ENCODE measurements around the gene NCKIPSD. TPM values are rescaled to one million over a fixed set of nuclear protein-coding genes. Genes with fewer than 3 reads are reported as not detected.

The NCKIPSD gene
- total and polyA plus RNA-seq, 7 experiments from 2014 or later = 8.6 to 42.1 (median 20.3) TPM

- Mint-ChIP-seq H3K4me1 (peaks cover 4 to 31% (median 22%) of the 10 kb centered on the region in 7 donors), H3K27me3 (no peaks in the 10 kb centered on the region), H3K36me3 (peaks cover 0 to 9% (median 0%) of the 10 kb centered on the region in 5 donors), H3K9me3 (no peaks in the 10 kb centered on the region), H3K27ac (peak overlapping the region in 3 of 9 donors; percentile 20 to 45 (median 38)), H3K4me3 (peak overlapping the region; percentile 79 to 92 (median 88))
- ChIA-PET POLR2A (interaction anchor here (0.6 to 3.0 kb wide), 6 partner anchors 12 to 234 kb away, joined by 3 to 9 read pairs (median 6); partner anchors contain the start of genes CELSR3, PFKFB4 and UQCRC1), CTCF (interaction anchor here (0.6 to 2.4 kb wide), 6 partner anchors 22 to 199 kb away, joined by 3 to 7 read pairs (median 4); no protein-coding TSS in a partner anchor)
- H3K4me3 ChIP-seq (ENCODE audit: low read length) = peak overlapping the region; percentile 76
- peaks cover 0 to 5% (median 0%) of the 10 kb centered on the region in 3 experiments for H3K36me3 ChIP-seq (ENCODE audit: control insufficient read depth in 2 of 3, insufficient read depth in 3 of 3, low read length in 3 of 3)
- H3K27me3 ChIP-seq (ENCODE audit: control insufficient read depth in 2 of 2, insufficient read depth in 2 of 2, low read length in 2 of 2) = no peaks in the 10 kb centered on the region
- H3K4me1 ChIP-seq (ENCODE audit: control insufficient read depth in 2 of 2, insufficient read depth in 2 of 2, low read length in 2 of 2) = peaks cover 0 to 11% of the 10 kb centered on the region in 2 donors
- H3K9me3 ChIP-seq (ENCODE audit: control insufficient read depth in 2 of 3, low read length in 3 of 3) = no peaks in the 10 kb centered on the region
- peak overlapping the region; percentile 70 for H3K27ac ChIP-seq (ENCODE audit: low read depth, low read length)
- DNase-seq (peak in 3 of 9 donors; percentile 10 to 66 (median 28)), ATAC-seq (peak; percentile 19)
- intact Hi-C loops (cut with micrococcal nuclease) = loop anchor here (1.0 to 10.0 kb wide), 13 partner anchors 22 to 708 kb away; partner anchors contain the start of genes NME6 (in 2 of the 2), QRICH1 (in 2 of the 2), UQCRC1 (in 2 of the 2) and CDC25A (in 1 of the 2)
Observed at GRCh38 chr3:48634661-48635221, 51.0 kb downstream of the NCKIPSD start.

GRCh38 chr3:48633743-48634142, 52.0 kb downstream of the NCKIPSD start:
- POLR2A ChIA-PET = interaction anchor here (1.3 to 2.0 kb wide), 2 partner anchors 23 to 77 kb away, joined by 3 to 5 read pairs; partner anchors contain the start of gene PFKFB4
- peaks cover 0 to 11% of the 10 kb centered on the region in 2 donors for H3K4me1 ChIP-seq (ENCODE audit: control insufficient read depth in 2 of 2, insufficient read depth in 2 of 2, low read length in 2 of 2)
- H3K4me3 Mint-ChIP-seq = peak overlapping the region; percentile 33 to 92 (median 88)

GRCh38 chr3:48633256-48633655, 52.5 kb downstream of the NCKIPSD start:
- Histone ChIP-seq H3K4me1 (ENCODE audit: control insufficient read depth in 2 of 2, insufficient read depth in 2 of 2, low read length in 2 of 2) (peaks cover 0 to 11% of the 10 kb centered on the region in 2 donors), H3K36me3 (ENCODE audit: control insufficient read depth in 2 of 3, insufficient read depth in 3 of 3, low read length in 3 of 3) (peaks cover 0 to 12% (median 0%) of the 10 kb centered on the region in 3 experiments), H3K4me3 (ENCODE audit: low read length) (no peak overlapping the region), H3K9me3 (ENCODE audit: control insufficient read depth in 2 of 3, low read length in 3 of 3) (no peaks in the 10 kb centered on the region), H3K27ac (ENCODE audit: low read depth, low read length) (no peak overlapping the region), H3K27me3 (ENCODE audit: control insufficient read depth in 2 of 2, insufficient read depth in 2 of 2, low read length in 2 of 2) (no peaks in the 10 kb centered on the region)
- H3K27me3 Mint-ChIP-seq = no peaks in the 10 kb centered on the region
- no peak for DNase-seq
- H3K27ac Mint-ChIP-seq = no peak overlapping the region
- ChIA-PET POLR2A (interaction anchor here (1.3 to 2.0 kb wide), 2 partner anchors 23 to 76 kb away, joined by 3 to 5 read pairs; partner anchors contain the start of gene PFKFB4), CTCF (interaction anchor here (1.1 kb wide), 1 partner anchor 99 kb away, joined by 4 read pairs; no protein-coding TSS in a partner anchor)
- no peak for ATAC-seq
- peaks cover 0 to 13% (median 0%) of the 10 kb centered on the region in 5 donors for H3K36me3 Mint-ChIP-seq
- intact Hi-C loops (cut with micrococcal nuclease) = loop anchor here in 1 of 2 donors (10.0 kb wide), 1 partner anchor 328 kb away; the partner anchor contains the start of gene NME6
- H3K4me3 Mint-ChIP-seq = peak overlapping the region in 6 of 10 donors; percentile 9 to 90 (median 22)
- H3K9me3 Mint-ChIP-seq = no peaks in the 10 kb centered on the region
- H3K4me1 Mint-ChIP-seq = peaks cover 4 to 31% (median 19%) of the 10 kb centered on the region in 7 donors

More at GRCh38 chr3:48633743-48634142, 52.0 kb downstream of the NCKIPSD start:
- Histone ChIP-seq H3K27ac (ENCODE audit: low read depth, low read length) (no peak overlapping the region), H3K9me3 (ENCODE audit: control insufficient read depth in 2 of 3, low read length in 3 of 3) (no peaks in the 10 kb centered on the region), H3K4me3 (ENCODE audit: low read length) (no peak overlapping the region), H3K36me3 (ENCODE audit: control insufficient read depth in 2 of 3, insufficient read depth in 3 of 3, low read length in 3 of 3) (peaks cover 0 to 7% (median 0%) of the 10 kb centered on the region in 3 experiments), H3K27me3 (ENCODE audit: control insufficient read depth in 2 of 2, insufficient read depth in 2 of 2, low read length in 2 of 2) (no peaks in the 10 kb centered on the region)
- ATAC-seq = no peak
- no peak for DNase-seq
- peaks cover 0 to 13% (median 0%) of the 10 kb centered on the region in 5 donors for H3K36me3 Mint-ChIP-seq
- H3K4me1 Mint-ChIP-seq = peaks cover 4 to 31% (median 19%) of the 10 kb centered on the region in 7 donors
- H3K27me3 Mint-ChIP-seq = no peaks in the 10 kb centered on the region
- H3K9me3 Mint-ChIP-seq = no peaks in the 10 kb centered on the region
- intact Hi-C loops (cut with micrococcal nuclease) = loop anchor here in 1 of 2 donors (10.0 kb wide), 1 partner anchor 329 kb away; the partner anchor contains the start of gene NME6
- H3K27ac Mint-ChIP-seq = peak overlapping the region in 1 of 9 donors; percentile 45
- CTCF ChIA-PET = interaction anchor here (1.1 to 1.3 kb wide), 2 partner anchors 55 to 100 kb away, joined by 3 to 4 read pairs; no protein-coding TSS in a partner anchor

DNA sequence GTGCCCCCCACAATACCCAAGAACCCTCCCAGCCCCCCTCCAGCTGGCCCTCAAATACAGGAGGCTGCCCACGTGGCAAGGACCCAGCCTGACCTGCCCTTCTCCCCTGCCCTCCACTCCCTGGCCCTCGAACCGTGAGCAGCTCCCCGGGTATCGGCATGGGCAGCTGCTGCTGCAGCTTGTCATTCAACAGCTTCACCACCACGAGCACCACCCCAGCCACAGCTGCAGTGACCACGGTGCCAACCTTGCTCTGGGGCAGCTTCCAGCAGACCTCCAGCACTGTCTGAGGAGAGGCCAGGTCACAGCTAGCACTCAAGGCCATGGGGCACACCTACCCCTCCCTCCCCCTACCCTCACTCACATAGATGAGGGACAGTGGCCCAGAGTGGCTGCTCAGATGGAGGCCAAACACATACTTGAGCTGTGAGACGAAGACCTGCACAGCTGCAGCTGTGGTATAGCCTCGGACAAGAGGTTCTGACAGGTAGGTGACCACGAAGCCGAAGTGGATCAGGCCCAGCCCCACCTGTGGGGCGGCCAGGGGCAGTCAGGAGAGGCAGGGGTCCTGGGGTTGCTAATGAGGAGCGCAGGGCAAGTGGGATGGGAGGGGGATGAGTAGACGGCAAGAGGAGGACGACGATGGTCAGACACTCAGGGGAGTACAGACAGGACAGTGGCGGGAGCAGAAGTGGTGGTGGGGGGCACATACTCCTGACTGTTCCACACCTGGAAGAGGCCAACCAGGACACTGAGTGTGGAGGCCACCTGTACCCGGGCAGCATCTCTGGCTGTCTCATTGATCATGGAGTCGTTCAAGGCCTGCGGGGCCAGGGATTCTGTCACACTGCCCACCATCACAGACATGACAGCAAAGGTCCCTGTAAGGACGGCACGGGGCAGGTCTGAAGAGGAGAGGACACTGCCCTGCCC, 53.9 kb downstream of the NCKIPSD start:
- peak overlapping the region in 1 of 10 donors; percentile 66 for H3K4me3 Mint-ChIP-seq
- no peaks in the 10 kb centered on the region for H3K27me3 Mint-ChIP-seq
- no peak overlapping the region for H3K4me3 ChIP-seq (ENCODE audit: low read length)
- H3K4me1 Mint-ChIP-seq = peaks cover 4 to 30% (median 16%) of the 10 kb centered on the region in 7 donors
- H3K36me3 ChIP-seq (ENCODE audit: control insufficient read depth in 2 of 3, insufficient read depth in 3 of 3, low read length in 3 of 3) = peaks cover 0 to 27% (median 0%) of the 10 kb centered on the region in 3 experiments
- H3K27ac Mint-ChIP-seq = peak overlapping the region in 1 of 9 donors; percentile 32
- intact Hi-C loops (cut with micrococcal nuclease) = loop anchor here in 1 of 2 donors (10.0 kb wide), 1 partner anchor 327 kb away; the partner anchor contains the start of gene NME6
- DNase-seq (no peak), ATAC-seq (no peak)
- peaks cover 0 to 11% of the 10 kb centered on the region in 2 donors for H3K4me1 ChIP-seq (ENCODE audit: control insufficient read depth in 2 of 2, insufficient read depth in 2 of 2, low read length in 2 of 2)
- ChIA-PET CTCF (interaction anchor here (0.5 kb wide), 1 partner anchor 123 kb away, joined by 3 read pairs; no protein-coding TSS in a partner anchor), POLR2A (interaction anchor here (0.5 kb wide), 1 partner anchor 762 kb away, joined by 4 read pairs; no protein-coding TSS in a partner anchor)
- no peaks in the 10 kb centered on the region for H3K9me3 Mint-ChIP-seq
- H3K27ac ChIP-seq (ENCODE audit: low read depth, low read length) = no peak overlapping the region
- no peaks in the 10 kb centered on the region for H3K9me3 ChIP-seq (ENCODE audit: control insufficient read depth in 2 of 3, low read length in 3 of 3)
- H3K27me3 ChIP-seq (ENCODE audit: control insufficient read depth in 2 of 2, insufficient read depth in 2 of 2, low read length in 2 of 2) = no peaks in the 10 kb centered on the region
- H3K36me3 Mint-ChIP-seq = peaks cover 0 to 17% (median 8%) of the 10 kb centered on the region in 5 donors

GRCh38 chr3:48630833-48631232, 54.9 kb downstream of the NCKIPSD start:
- Histone ChIP-seq H3K27me3 (ENCODE audit: control insufficient read depth in 2 of 2, insufficient read depth in 2 of 2, low read length in 2 of 2) (no peaks in the 10 kb centered on the region), H3K36me3 (ENCODE audit: control insufficient read depth in 2 of 3, insufficient read depth in 3 of 3, low read length in 3 of 3) (peaks cover 0 to 34% (median 0%) of the 10 kb centered on the region in 3 experiments), H3K4me1 (ENCODE audit: control insufficient read depth in 2 of 2, insufficient read depth in 2 of 2, low read length in 2 of 2) (peaks cover 0 to 7% of the 10 kb centered on the region in 2 donors), H3K27ac (ENCODE audit: low read depth, low read length) (no peak overlapping the region), H3K9me3 (ENCODE audit: control insufficient read depth in 2 of 3, low read length in 3 of 3) (no peaks in the 10 kb centered on the region), H3K4me3 (ENCODE audit: low read length) (no peak overlapping the region)
- Mint-ChIP-seq H3K27ac (no peak overlapping the region), H3K4me3 (no peak overlapping the region), H3K4me1 (peaks cover 4 to 24% (median 10%) of the 10 kb centered on the region in 7 donors), H3K27me3 (no peaks in the 10 kb centered on the region), H3K36me3 (peaks cover 0 to 17% (median 9%) of the 10 kb centered on the region in 5 donors), H3K9me3 (no peaks in the 10 kb centered on the region)
- CTCF ChIA-PET = no interaction called here
- POLR2A ChIA-PET = no interaction called here
- DNase-seq (no peak), ATAC-seq (no peak)
- intact Hi-C loops (cut with micrococcal nuclease) = loop anchor here in 1 of 2 donors (10.0 kb wide), 1 partner anchor 326 kb away; the partner anchor contains the start of gene NME6
